Superior temporal gyrus (tissue), 1 donor: Measurements from ENCODE around the gene KCTD19.

ENCODE experiments used
- DNase-seq: peaks from one replicate; pipeline ENCODE4 v3.0.0-alpha.2; 2016; ENCODE audit errors: extremely low spot score

The KCTD19 gene

GRCh38 chr16:67283826-67284555, 42.5 kb downstream of the KCTD19 start:
- DNase-seq = no peak

GRCh38 chr16:67283039-67283825, 43.3 kb downstream of the KCTD19 start:
- DNase-seq = no peak

DNA sequence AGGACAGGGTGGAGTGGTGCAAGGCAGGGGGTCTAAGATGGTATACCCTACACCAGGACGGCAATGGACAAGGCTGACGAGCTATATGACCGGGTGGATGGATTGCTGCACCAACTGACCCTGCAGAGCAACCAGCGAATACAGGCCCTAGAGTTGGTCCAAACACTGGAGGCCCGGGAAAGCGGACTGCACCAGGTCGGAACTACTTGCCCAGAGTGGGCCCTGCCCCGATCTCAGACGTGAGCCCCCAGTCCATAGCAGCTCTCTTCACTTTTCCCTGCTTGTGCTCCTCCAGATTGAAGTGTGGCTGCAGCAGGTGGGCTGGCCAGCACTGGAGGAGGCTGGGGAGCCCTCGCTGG, 44.1 kb downstream of the KCTD19 start:
- no peak for DNase-seq

DNA sequence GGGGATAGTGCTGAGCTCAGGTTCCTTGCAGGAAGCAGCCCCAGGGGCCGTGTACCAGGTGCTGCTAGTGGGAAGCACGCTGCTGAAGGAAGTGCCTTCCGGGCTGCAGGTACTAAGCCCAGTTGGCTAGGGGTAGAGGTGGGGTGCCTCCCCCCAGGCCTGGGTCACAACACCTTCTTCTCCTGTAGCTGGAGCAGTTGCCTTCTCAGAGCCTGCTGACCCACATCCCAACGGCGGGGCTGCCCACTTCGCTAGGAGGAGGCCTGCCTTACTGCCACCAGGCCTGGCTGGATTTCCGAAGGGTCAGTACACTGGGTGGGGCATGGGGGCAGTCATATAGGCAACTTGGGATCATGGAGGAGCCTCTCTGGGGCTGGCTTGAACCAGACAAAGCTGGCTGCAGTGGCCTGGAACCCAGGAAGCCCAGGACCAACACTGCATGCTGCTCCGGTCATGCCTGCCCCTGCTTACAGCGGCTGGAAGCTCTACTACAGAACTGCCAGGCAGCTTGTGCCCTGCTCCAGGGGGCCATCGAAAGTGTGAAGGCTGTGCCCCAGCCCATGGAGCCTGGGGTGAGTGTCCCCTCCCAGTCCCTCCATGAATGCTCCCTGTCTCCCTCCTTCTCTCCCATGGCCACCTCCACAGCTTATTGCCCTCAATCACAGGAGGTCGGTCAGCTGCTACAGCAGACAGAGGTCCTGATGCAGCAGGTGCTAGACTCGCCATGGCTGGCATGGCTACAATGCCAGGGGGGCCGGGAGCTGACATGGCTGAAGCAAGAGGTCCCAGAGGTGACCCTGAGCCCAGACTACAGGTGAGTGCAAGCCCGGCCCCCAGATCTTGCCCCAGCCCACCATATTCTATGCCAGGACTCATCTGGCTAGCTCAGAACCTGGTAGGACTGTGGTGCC, 44.8 kb downstream of the KCTD19 start:
- DNase-seq = no peak

GRCh38 chr16:67280090-67281015, 46.2 kb downstream of the KCTD19 start:
- no peak for DNase-seq

- DNase-seq = peak; percentile 20
Observed at GRCh38 chr16:67279296-67280089, 47.0 kb downstream of the KCTD19 start, which contains the start of gene PLEKHG4. Gene PLEKHG4, plus strand, starts transcription at chr16:67279532. Its CDS starts 513 bp downstream, at chr16:67280045.

- DNase-seq = no peak
Observed at GRCh38 chr16:67278773-67279295, 47.7 kb downstream of the KCTD19 start.

- DNase-seq = no peak
Observed at GRCh38 chr16:67277999-67278772, 48.4 kb downstream of the KCTD19 start.

GRCh38 chr16:67277294-67277998, 49.1 kb downstream of the KCTD19 start:
- no peak for DNase-seq

DNA sequence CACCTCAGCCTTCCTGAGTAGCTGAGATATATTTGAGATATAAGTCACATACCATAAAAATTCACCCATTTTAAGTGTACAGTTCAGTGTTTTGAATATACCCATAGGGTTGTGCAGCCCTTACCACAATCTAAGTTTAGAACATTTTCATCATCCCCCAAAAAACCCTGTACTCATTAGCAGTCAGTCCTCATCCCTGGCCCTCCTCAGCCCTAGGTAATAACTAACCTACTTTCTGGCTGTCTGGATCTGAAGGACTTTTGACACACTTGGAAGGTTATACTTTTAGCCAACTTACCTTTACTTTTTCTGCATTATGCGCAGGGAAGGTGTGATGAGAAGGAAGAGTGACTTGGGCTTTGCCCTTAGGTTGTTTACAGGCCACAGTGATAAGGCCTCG, 51.2 kb downstream of the KCTD19 start:
- no peak for DNase-seq

DNA sequence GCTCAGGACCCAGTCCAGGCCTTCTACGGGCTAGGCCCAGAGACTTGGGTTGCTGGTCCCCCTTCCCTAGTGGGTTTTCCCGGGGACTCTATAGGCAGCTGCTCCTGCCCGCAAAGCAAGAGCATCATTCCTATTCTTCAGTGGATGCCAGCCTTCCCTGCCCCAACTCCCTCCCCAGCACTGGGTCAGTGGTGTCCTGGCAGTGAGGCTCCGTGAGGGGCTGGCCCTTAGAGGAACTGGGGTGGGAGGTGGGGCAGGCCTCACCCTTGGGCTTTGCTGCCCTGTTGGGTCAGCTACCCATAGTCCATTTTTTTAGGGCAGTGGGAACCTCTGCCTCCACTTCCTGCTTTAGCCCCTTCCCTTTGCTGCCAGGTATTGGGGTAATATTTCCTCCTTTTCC, 55.1 kb downstream of the KCTD19 start:
- no peak for DNase-seq

DNA sequence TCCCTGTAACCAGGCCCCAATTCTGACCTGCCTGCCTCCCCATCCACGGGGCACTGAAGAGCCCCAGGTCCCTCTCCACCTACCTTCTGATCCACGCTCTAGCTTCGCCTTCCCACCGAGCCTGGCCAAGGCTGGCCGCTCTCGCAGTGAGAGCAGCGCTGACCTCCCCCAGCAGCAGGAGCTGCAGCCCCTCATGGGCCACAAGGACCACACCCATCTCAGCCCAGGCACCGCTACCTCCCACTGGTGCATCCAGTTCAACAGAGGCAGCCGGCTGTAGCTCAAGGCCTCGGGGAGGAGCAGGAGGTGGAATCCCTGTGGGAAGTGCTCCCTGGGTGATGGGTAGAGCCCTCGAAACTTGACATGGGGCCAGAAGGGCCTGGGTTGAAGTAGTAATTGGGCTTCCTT, 55.6 kb downstream of the KCTD19 start:
- DNase-seq = no peak

DNA sequence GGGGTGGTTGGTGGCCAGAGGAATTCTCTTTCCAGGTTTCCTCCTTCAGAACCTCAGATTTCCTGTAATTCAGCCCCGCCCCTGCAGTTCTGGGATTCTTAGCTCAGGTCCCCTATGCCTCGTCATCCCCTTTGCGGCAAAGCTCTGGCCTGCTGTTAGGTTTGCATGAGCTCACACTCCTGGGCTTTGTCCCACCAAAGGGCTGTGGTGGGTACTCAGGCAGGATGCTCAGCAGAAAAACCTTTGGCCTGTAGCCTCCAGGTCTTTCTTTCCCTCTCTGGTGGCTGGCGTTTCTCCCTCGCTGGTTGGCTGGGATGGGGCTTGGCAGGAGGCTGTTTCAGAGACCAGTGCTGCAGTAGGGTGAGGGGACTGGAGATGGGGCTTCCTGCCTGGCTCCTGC, 56.8 kb downstream of the KCTD19 start:
- DNase-seq = no peak

DNA sequence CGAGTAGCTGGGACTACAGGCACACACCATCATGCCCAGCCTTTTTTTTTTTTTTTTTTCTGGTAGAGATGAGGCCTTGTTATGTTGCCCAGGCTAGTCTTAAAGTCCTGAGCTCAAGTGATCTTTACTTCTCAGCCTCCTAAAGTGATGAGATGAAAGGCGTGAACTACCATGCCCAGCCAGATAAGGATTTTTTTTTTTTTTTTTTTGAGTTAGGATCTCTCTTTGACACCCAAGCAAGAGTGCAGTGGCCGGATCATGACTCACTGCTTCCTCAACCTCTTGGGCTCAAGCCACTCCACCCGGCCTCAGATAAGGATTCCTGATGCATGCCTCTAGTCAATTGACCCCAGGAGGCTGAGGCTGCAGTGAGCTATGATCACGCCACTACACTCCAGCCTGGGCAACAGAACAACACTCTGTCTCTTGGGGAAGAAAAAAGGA, 58.4 kb downstream of the KCTD19 start:
- DNase-seq = no peak

GRCh38 chr16:67265834-67266233, 60.7 kb downstream of the KCTD19 start:
- no peak for DNase-seq

- no peak for DNase-seq
Observed at GRCh38 chr16:67264866-67265265, 61.7 kb downstream of the KCTD19 start.

DNA sequence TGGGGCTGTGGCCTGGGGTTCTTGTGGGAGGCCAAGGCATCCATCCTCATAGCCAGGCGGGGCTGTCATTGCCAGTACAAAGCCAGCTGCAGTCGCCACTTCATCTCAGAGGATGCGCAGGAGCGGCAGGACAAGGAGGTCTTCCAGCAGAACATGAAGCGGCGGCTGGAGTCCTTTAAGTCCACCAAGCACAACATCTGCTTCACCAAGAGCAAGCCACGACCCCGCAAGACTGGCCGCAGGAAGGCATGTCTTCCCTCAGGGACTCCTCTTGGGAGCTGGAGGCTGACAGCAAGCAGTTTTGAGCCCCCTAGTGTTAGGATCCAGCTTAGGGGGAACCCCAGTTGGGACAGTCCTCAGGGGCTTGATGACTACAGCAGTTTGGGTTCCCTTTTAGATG, 62.3 kb downstream of the KCTD19 start:
- no peak for DNase-seq

DNA sequence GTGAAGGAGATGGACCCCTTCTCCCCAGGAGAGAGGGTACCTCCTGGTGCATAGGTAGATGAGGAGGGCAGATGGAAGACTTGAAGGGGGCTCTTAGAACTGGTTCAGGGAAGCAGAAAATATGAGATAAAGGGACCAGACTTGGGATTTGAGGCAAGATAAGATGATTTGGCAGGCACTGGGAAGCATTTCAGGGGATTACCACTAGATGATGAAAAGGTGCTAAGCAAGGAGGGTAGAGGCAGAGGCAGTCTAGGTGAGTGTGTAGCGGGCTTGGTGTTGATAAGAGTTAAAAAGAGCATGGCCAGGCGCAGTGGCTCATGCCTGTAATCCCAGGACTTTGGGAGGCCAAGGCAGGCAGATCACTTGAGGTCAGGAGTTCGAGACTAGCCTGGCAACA, 63.3 kb downstream of the KCTD19 start:
- no peak for DNase-seq
